ENCODE measurements around the gene GLT8D2. TPM values are rescaled to one million over a fixed set of nuclear protein-coding genes. Genes with fewer than 3 reads are reported as not detected.

GLT8D2 gene
- total RNA-seq, result under 1 TPM; 0.40 to 0.41 TPM

DNA sequence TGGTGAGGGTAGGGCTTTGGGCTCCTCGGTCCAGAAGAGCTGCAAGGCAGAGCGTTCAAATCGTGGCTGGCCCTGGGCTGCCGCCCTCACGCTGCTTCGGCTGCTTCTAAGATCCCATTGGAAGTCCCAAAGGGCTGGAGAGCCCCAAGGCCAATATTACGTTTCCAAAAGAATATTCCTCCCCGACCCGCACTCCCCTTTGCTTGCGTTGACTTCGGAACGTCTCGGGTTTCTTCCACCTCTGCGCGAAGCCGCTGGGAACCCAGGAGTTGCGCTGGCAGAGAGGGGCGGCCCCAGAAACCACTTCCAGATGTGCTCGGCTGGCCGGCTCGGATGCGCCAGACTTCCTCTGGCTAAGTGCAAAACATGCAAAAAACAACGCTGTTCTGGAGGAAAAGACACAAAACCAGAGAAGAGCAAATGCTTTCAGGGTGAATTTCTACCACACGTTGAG lies at the start of gene GLT8D2:
TSS of gene GLT8D2 (minus strand) at position 285 of the 454 bp plus-strand sequence. CDS start 30,539 bp downstream, outside the sequence.
- Mint-ChIP-seq H3K27me3 (peaks cover 53% of the 10 kb centered on the region), H3K4me3 (peak within 1 kb of the TSS; percentile 2), H3K4me1 (peaks cover 17% of the 10 kb centered on the region), H3K9me3 (ENCODE audit: low read depth) (no peaks in the 10 kb centered on the region), H3K27ac (no peak within 1 kb of the TSS), H3K36me3 (no peaks in the 10 kb centered on the region)
- ATAC-seq, result peak; percentile 55
- CTCF ChIA-PET, result no interaction called here
- no peak for DNase-seq

GRCh38 chr12:104097954-104098353 lies 48.0 kb upstream of the GLT8D2 start:
- CTCF ChIA-PET, result interaction anchor here (3.7 kb wide), 1 partner anchor 11 kb away, joined by 23 read pairs; no protein-coding TSS in a partner anchor
- ATAC-seq (no peak), DNase-seq (no peak)
- H3K27me3 Mint-ChIP-seq, result no peaks in the 10 kb centered on the region
- peaks cover 26% of the 10 kb centered on the region for H3K36me3 Mint-ChIP-seq
- H3K27ac Mint-ChIP-seq, result no peak overlapping the region
- no peaks in the 10 kb centered on the region for H3K9me3 Mint-ChIP-seq (ENCODE audit: low read depth)
- H3K4me3 Mint-ChIP-seq, result no peak overlapping the region
- H3K4me1 Mint-ChIP-seq, result peaks cover 7% of the 10 kb centered on the region

- Mint-ChIP-seq H3K9me3 (ENCODE audit: low read depth) (no peaks in the 10 kb centered on the region), H3K4me3 (no peak overlapping the region), H3K36me3 (peaks cover 34% of the 10 kb centered on the region), H3K27me3 (no peaks in the 10 kb centered on the region), H3K4me1 (peaks cover 7% of the 10 kb centered on the region), H3K27ac (no peak overlapping the region)
- DNase-seq (no peak), ATAC-seq (no peak)
- CTCF ChIA-PET, result interaction anchor here (3.7 kb wide), 1 partner anchor 13 kb away, joined by 23 read pairs; no protein-coding TSS in a partner anchor
These were observed 45.3 kb upstream of the GLT8D2 start for GRCh38 chr12:104095289-104095688.

DNA sequence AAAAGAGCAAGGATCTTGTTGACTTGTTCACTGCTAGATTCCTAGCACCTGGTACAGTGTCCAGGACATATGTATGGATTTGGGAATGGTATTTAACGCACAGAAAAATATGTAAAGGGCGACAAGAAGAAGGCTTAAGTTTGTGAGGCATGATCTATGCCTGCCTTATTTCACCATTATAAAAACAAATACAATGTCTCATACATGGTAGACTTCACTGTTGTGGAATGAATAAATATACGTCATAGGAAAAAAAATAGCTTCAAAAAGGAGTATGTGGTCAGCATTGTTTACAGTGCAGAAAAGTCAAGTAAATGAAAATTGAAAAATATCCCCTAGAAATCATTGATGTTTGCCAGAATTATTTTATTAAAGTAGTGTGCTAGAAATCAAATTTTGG lies 44.3 kb upstream of the GLT8D2 start:
- peaks cover 39% of the 10 kb centered on the region for H3K36me3 Mint-ChIP-seq
- DNase-seq, result no peak
- no peak overlapping the region for H3K4me3 Mint-ChIP-seq
- no peak for ATAC-seq
- no peaks in the 10 kb centered on the region for H3K27me3 Mint-ChIP-seq
- H3K4me1 Mint-ChIP-seq, result peaks cover 7% of the 10 kb centered on the region
- H3K27ac Mint-ChIP-seq, result no peak overlapping the region
- H3K9me3 Mint-ChIP-seq (ENCODE audit: low read depth), result no peaks in the 10 kb centered on the region
- CTCF ChIA-PET, result no interaction called here

- H3K4me1 Mint-ChIP-seq, result peaks cover 7% of the 10 kb centered on the region
- peaks cover 37% of the 10 kb centered on the region for H3K36me3 Mint-ChIP-seq
- no peaks in the 10 kb centered on the region for H3K9me3 Mint-ChIP-seq (ENCODE audit: low read depth)
These were observed 41.1 kb upstream of the GLT8D2 start for GRCh38 chr12:104091136-104091535.

DNA sequence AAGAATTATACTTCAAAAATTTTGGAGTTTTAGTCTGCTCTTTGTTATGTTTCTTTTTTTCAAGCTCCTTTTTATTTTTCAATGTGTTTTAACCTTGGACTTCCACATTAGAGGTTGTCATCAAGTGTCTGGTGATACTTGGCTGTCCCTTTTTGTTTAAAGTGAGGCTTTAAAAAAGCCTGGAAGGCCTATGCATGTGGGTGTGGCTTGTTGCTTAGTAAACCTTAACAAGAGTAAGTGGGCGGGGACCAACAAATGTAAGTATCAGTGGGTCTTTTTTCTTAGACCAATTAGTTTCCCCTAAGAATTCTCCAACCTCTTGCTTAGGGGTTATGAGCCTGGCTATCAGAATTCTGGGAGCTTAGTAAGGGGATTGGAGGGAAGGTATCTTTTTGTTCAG lies 40.7 kb upstream of the GLT8D2 start:
- no peak overlapping the region for H3K27ac Mint-ChIP-seq
- H3K4me1 Mint-ChIP-seq, result peaks cover 7% of the 10 kb centered on the region
- CTCF ChIA-PET, result interaction anchor here (0.6 kb wide), 1 partner anchor 127 kb away, joined by 5 read pairs; no protein-coding TSS in a partner anchor
- no peak overlapping the region for H3K4me3 Mint-ChIP-seq
- H3K36me3 Mint-ChIP-seq, result peaks cover 38% of the 10 kb centered on the region
- H3K9me3 Mint-ChIP-seq (ENCODE audit: low read depth), result no peaks in the 10 kb centered on the region
- no peaks in the 10 kb centered on the region for H3K27me3 Mint-ChIP-seq
- no peak for DNase-seq
- ATAC-seq, result no peak

More at GRCh38 chr12:104091136-104091535, 41.1 kb upstream of the GLT8D2 start:
- CTCF ChIA-PET, result interaction anchor here (0.6 kb wide), 1 partner anchor 127 kb away, joined by 5 read pairs; no protein-coding TSS in a partner anchor
- Mint-ChIP-seq H3K4me3 (no peak overlapping the region), H3K27me3 (no peaks in the 10 kb centered on the region), H3K27ac (no peak overlapping the region)
- ATAC-seq (no peak), DNase-seq (no peak)

DNA sequence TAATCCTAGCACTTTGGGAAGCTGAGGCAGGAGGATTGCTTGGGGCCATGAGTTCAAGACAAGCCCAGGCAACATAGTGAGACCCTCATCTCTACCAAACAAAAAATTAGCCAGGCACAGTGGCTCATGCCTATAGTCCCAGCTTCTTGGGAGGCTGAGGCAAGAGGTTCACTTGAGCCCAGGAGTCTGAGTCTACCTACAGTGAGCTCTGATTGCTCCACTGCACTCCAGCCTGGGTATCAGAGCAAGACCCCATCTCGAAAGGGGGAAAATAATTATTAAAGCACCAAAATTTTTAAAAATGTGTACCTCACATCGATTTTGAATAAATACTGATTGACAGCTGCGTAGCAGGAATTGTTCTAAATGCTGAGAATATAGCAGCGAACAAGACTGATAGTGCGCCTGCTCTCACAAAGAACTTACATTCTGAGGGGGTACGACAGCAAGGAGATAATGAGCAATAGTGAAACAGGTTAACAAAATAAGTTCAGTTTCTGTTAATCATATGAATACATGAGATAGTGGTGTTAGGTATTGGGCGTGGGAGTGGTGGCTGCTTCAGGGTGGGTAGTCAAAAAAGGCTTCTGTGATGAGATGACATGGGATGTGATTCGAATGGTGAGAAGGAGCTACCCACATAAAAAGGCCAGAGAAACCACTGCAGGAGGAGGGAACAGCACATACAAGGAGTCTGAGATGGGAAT lies 33.9 kb upstream of the GLT8D2 start:
- Mint-ChIP-seq H3K9me3 (ENCODE audit: low read depth) (no peaks in the 10 kb centered on the region), H3K27me3 (no peaks in the 10 kb centered on the region), H3K27ac (peak overlapping the region; percentile 2), H3K36me3 (peaks cover 40% of the 10 kb centered on the region), H3K4me3 (no peak overlapping the region), H3K4me1 (peaks cover 17% of the 10 kb centered on the region)
- ATAC-seq (peak; percentile 76), DNase-seq (peak; percentile 47)
- CTCF ChIA-PET, result interaction anchor here (0.6 to 1.6 kb wide), 2 partner anchors 25 to 204 kb away, joined by 3 to 5 read pairs; no protein-coding TSS in a partner anchor

- Mint-ChIP-seq H3K27ac (no peak overlapping the region), H3K36me3 (peaks cover 35% of the 10 kb centered on the region), H3K9me3 (ENCODE audit: low read depth) (no peaks in the 10 kb centered on the region), H3K4me3 (no peak overlapping the region), H3K4me1 (peaks cover 17% of the 10 kb centered on the region), H3K27me3 (no peaks in the 10 kb centered on the region)
- no peak for DNase-seq
- CTCF ChIA-PET, result no interaction called here
- no peak for ATAC-seq
These were observed 30.8 kb upstream of the GLT8D2 start for GRCh38 chr12:104080764-104081163.

DNA sequence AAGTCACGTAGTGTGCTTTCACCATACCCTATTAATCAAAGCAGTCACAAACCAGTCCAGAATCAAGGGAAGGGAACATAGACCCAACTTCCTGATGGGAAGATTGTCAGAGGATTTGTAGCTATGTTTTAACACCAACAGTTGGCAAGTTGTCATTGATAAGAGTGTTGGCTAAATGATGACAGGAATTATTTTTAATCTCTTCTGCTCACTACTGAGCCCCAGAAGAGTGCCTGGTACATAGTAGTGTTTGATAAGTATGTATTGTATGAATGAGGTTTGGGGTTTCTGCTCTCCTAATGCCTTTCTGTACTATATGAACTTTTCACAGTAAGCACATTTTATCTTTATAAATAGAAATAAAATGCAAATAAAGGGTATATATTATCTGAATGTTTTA lies 29.0 kb upstream of the GLT8D2 start:
- H3K9me3 Mint-ChIP-seq (ENCODE audit: low read depth), result no peaks in the 10 kb centered on the region
- DNase-seq (no peak), ATAC-seq (no peak)
- no peak overlapping the region for H3K4me3 Mint-ChIP-seq
- peaks cover 27% of the 10 kb centered on the region for H3K36me3 Mint-ChIP-seq
- peaks cover 8% of the 10 kb centered on the region for H3K4me1 Mint-ChIP-seq
- CTCF ChIA-PET, result interaction anchor here (0.7 to 1.2 kb wide), 2 partner anchors 17 to 20 kb away, joined by 3 read pairs; no protein-coding TSS in a partner anchor
- no peak overlapping the region for H3K27ac Mint-ChIP-seq
- H3K27me3 Mint-ChIP-seq, result no peaks in the 10 kb centered on the region

DNA sequence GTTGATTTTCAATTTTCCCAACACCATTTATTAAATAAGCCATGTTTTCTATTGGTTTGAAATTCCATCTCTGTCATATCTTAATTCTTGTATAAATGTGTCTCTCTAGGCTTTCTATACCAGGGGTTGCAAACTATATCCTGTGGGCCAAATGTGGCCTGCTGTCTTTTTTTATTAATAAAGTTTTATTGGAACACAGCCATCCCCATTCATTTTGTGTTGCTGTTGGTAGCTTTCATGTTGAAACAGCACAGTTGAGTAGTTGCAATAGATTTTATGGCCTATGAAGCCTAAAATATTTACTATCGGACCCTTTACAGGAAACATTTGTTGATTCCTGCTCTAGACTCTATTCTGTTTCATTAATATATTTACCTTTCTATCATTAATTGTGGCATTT lies 23.7 kb upstream of the GLT8D2 start:
- ATAC-seq, result no peak
- Mint-ChIP-seq H3K4me1 (peaks cover 5% of the 10 kb centered on the region), H3K27me3 (no peaks in the 10 kb centered on the region), H3K27ac (no peak overlapping the region), H3K36me3 (peaks cover 24% of the 10 kb centered on the region), H3K4me3 (no peak overlapping the region), H3K9me3 (ENCODE audit: low read depth) (no peaks in the 10 kb centered on the region)
- DNase-seq, result no peak
- CTCF ChIA-PET, result interaction anchor here (1.2 to 1.3 kb wide), 2 partner anchors 9 to 10 kb away, joined by 4 read pairs; partner anchors contain the start of gene HCFC2

GRCh38 chr12:104072099-104072498 lies 22.1 kb upstream of the GLT8D2 start:
- CTCF ChIA-PET, result no interaction called here
- H3K9me3 Mint-ChIP-seq (ENCODE audit: low read depth), result no peaks in the 10 kb centered on the region
- H3K4me1 Mint-ChIP-seq, result peaks cover 10% of the 10 kb centered on the region

DNA sequence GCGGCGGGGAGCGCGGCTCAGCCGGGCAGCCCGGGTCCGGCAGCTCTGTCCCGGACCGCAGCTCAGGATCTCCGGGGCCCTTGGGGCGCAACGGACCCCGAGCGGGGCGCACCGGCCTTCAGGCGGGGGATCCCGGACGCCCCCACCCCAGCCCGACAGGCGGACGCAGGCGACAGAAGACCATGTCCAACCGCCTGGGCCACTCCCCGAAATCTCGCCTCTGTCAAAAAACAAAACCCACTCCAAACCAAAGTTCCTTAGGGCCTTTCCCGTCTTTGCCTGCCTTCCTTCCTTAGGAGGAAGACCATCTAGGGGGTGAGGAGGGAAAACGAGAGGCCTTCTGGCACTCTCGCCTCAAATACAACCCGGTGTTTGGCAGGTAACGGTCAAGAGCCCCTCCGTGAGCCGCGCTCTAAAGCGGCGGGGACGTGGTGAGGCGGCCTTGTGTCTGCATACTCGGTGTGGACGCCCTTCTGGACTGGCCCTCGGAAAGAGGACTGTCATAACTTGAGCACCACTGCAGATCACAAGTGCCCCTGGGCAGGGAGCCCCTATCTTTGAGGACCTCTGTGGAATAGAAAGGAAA lies 14.9 kb upstream of the GLT8D2 start:
- no peaks in the 10 kb centered on the region for H3K9me3 Mint-ChIP-seq (ENCODE audit: low read depth)
- CTCF ChIA-PET, result interaction anchor here (1.2 to 1.8 kb wide), 5 partner anchors 8 to 44 kb away, joined by 3 to 10 read pairs (median 4); no protein-coding TSS in a partner anchor
- H3K27ac Mint-ChIP-seq, result peak overlapping the region; percentile 74
- peaks cover 13% of the 10 kb centered on the region for H3K27me3 Mint-ChIP-seq
- peaks cover 30% of the 10 kb centered on the region for H3K4me1 Mint-ChIP-seq
- peaks cover 15% of the 10 kb centered on the region for H3K36me3 Mint-ChIP-seq
- H3K4me3 Mint-ChIP-seq, result peak overlapping the region; percentile 91
- no peak for ATAC-seq
- peak; percentile 43 for DNase-seq

More at GRCh38 chr12:104072099-104072498, 22.1 kb upstream of the GLT8D2 start:
- H3K36me3 Mint-ChIP-seq, result peaks cover 30% of the 10 kb centered on the region
- ATAC-seq (no peak), DNase-seq (no peak)
- H3K27me3 Mint-ChIP-seq, result no peaks in the 10 kb centered on the region
- H3K4me3 Mint-ChIP-seq, result no peak overlapping the region
- no peak overlapping the region for H3K27ac Mint-ChIP-seq

GRCh38 chr12:104064031-104064841 lies 14.2 kb upstream of the GLT8D2 start, which contains the start of gene HCFC2:
Gene HCFC2, plus strand, starts transcription at chr12:104064531. Its CDS starts 30 bp downstream, at chr12:104064561.
- CTCF ChIA-PET, result interaction anchor here (0.6 to 1.8 kb wide), 9 partner anchors 9 to 180 kb away, joined by 3 to 10 read pairs (median 4); partner anchors contain the start of gene NFYB
- ATAC-seq, result peak; percentile 93
- peak; percentile 94 for DNase-seq
- Mint-ChIP-seq H3K36me3 (peaks cover 12% of the 10 kb centered on the region), H3K27me3 (peaks cover 19% of the 10 kb centered on the region), H3K4me1 (peaks cover 27% of the 10 kb centered on the region), H3K27ac (peak within 1 kb of the TSS; percentile 83), H3K9me3 (ENCODE audit: low read depth) (no peaks in the 10 kb centered on the region), H3K4me3 (peak within 1 kb of the TSS; percentile 91)
